LHCN-M2 (cell line): ENCODE data around the gene CHERP. TPM values are rescaled to one million over a fixed set of nuclear protein-coding genes. Genes with fewer than 3 reads are reported as not detected.
A peak's percentile ranks its signal among the peaks of the same experiment; 100 is the strongest.
"Not testable (repeated sequence)": the region's sequence is repeated elsewhere in the genome, so short reads cannot be mapped to it uniquely, and the experiment has no call there.

Experiments
- DNase-seq: peaks from one replicate; pipeline ENCODE4 v3.0.0-alpha.2; 2012; ENCODE audit warnings: low read depth
- total RNA-seq: library from RNA; depleted of rRNA; stranded (reverse); fragments of >200 nt; gene quantifications from 2 replicates; pipeline ENCODE4 v1.2.3, GENCODE V29; 2014; rRNA removed

Gene CHERP
- total RNA-seq, 1 experiment from 2014 or later, result 6.5 TPM

- DNase-seq, result no peak
Observed at GRCh38 chr19:16476401-16476800, 65.8 kb downstream of the CHERP start.

- no peak for DNase-seq
Observed at GRCh38 chr19:16473875-16474392, 68.3 kb downstream of the CHERP start.

GRCh38 chr19:16472992-16473391 lies 69.2 kb downstream of the CHERP start:
- no peak for DNase-seq

DNA sequence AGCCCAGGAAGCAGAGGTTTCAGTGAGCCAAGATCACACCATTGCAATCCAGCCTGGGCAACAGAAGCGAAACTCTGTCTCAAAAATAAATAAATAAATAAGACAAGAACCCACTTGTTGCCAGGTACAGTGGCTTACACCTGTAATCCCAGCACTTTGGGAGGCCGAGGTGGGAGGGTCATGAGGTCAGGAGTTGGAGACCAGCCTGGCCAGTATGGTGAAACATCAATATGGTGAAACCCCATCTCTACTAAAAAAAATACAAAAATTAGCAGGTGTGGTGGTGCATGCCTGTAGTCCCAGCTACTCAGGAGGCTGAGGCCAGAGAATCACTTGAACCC lies 69.7 kb downstream of the CHERP start:
- DNase-seq, result not testable (repeated sequence)

DNA sequence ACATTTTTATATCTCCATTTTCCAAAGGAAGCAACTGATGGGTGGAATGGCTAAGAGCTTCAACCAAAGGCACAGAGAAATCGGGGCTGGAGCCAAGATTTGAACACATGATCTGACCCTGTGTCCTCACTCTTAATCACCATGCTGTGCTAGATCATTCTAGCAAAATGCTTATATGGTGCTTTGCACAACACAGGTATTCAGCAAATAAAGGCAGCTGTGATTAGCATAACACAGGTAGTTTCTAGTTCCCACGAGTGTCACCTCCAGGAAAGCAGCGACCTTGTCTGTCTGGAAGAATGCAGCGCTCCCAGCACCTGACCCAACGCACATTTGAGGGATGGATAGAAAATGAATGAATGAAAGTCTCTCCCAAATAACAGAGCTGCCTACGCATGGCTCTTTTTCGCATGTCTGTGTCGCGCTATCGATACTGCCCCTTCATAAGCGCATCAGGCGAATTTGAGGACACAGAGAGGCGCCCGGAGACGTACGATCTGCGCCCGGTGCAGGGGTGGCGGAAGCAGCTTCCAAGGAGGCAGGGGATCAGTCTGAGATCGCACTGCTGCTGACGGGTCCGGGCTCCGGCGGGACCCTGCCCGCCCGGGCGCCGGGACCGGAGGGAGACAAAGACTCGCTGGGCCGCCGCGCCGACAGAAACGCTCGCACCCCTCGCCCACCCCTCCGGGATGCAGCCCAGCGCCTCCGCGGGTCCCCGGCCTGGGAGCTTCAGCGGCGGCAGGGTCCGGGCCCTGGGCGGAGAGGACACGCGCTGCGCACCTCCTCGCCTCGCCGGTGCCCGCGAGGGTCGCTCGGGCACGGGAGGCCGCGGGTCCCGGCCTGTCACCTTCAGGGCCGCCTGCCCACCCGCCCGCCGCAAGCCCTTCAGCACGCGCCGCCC lies 71.1 kb downstream of the CHERP start:
- peak; percentile 40 for DNase-seq

GRCh38 chr19:16470541-16470910 lies 71.7 kb downstream of the CHERP start:
- no peak for DNase-seq

Other genes starting within 250 kb of the CHERP start
- gene KLF2, start 217.6 kb downstream of the CHERP start, total RNA-seq, result 2.8 and 5.2 TPM in 2 replicates
- 9.3 and 10.8 TPM in 2 replicates for gene EPS15L1, start 70.5 kb downstream of the CHERP start, total RNA-seq
- gene CALR3, start 46.3 kb downstream of the CHERP start, total RNA-seq, result 0.13 TPM in 1 of 2 replicates, not detected in the other
- 2.4 and 3.8 TPM in 2 replicates for gene C19orf44, start 46.0 kb downstream of the CHERP start, total RNA-seq
- gene SLC35E1, start 30.0 kb upstream of the CHERP start, total RNA-seq, result 33.2 and 34.3 TPM in 2 replicates
- gene MED26, start 85.8 kb upstream of the CHERP start, total RNA-seq, result 7.4 and 8.9 TPM in 2 replicates
- 97.1 and 97.3 TPM in 2 replicates for gene SMIM7, start 117.7 kb upstream of the CHERP start, total RNA-seq
- gene TMEM38A, start 118.7 kb upstream of the CHERP start, total RNA-seq, result 2.9 and 3.2 TPM in 2 replicates
- gene NWD1, start 177.4 kb upstream of the CHERP start, total RNA-seq, result not detected in 2 replicates